Neural crest cell (in vitro differentiated cells): ENCODE measurements around the gene NTM. TPM values are rescaled to one million over a fixed set of nuclear protein-coding genes. Genes with fewer than 3 reads are reported as not detected.
"Not testable (repeated sequence)": the region's sequence is repeated elsewhere in the genome, so short reads cannot be mapped to it uniquely, and the experiment has no call there.

Experiments used
- DNase-seq: peaks from one replicate; pipeline ENCODE4 v3.0.0; 2021; ENCODE audit warnings: low read depth, mixed read lengths, low spot score
- H3K27ac Mint-ChIP-seq: one replicate; pipeline ENCODE4 v1.8.0; 2021; ENCODE audit warnings: mild to moderate bottlenecking, mixed read lengths; ENCODE audit not compliant: unreplicated experiment
- H3K27me3 Mint-ChIP-seq: 2 replicates; pipeline ENCODE4 v1.8.0; 2021; ENCODE audit warnings: low read depth, mild to moderate bottlenecking, mixed read lengths
- H3K36me3 Mint-ChIP-seq: 2 replicates; pipeline ENCODE4 v1.8.0; 2021; ENCODE audit warnings: low read depth, mild to moderate bottlenecking, mixed read lengths
- H3K4me1 Mint-ChIP-seq: 2 replicates; pipeline ENCODE4 v1.8.0; 2021; ENCODE audit warnings: mixed read lengths
- H3K4me3 Mint-ChIP-seq: one replicate; pipeline ENCODE4 v1.8.0; 2021; ENCODE audit warnings: mild to moderate bottlenecking, mixed read lengths
- H3K9me3 Mint-ChIP-seq: 2 replicates; pipeline ENCODE4 v1.8.0; 2021; ENCODE audit warnings: mixed read lengths
- total RNA-seq: library from RNA; stranded (reverse); gene quantifications from 2 replicates; pipeline ENCODE4 v1.2.1, GENCODE V29; 2021
- TF ChIP-seq, protein P1 (sequence below): fragments of 200-600 bp; sonication (generic); conservative IDR thresholded peaks from 2 replicates; pipeline ENCODE4 v1.5.0; 2021; ENCODE audit warnings: antibody characterized with exemption, mild to moderate bottlenecking

Gene NTM
- total RNA-seq, 1 donor from 2014 or later, result 11.3 TPM

DNA sequence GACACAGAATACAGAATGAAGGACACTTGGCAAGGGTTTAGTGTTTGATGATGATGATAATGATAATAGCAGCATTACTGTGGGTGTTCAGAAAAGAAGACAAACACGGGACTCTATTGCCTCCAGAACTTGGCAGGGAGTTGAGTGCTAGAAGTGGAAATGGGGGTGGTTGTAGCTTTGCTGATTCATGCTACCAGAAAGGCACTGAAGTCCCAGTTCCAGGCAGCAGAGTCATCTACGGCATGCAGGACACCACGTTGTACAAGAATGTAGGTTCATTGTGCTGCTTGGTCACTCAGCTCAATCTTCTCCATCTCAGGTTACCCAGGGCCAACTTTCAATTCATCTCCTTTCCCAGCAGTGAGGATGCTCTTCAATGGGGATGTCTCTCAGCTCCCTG, 115.7 kb downstream of the NTM start:
- no peaks in the 10 kb centered on the region for H3K9me3 Mint-ChIP-seq
- no peak overlapping the region for H3K4me3 Mint-ChIP-seq
- TF ChIP-seq, protein P1, sequence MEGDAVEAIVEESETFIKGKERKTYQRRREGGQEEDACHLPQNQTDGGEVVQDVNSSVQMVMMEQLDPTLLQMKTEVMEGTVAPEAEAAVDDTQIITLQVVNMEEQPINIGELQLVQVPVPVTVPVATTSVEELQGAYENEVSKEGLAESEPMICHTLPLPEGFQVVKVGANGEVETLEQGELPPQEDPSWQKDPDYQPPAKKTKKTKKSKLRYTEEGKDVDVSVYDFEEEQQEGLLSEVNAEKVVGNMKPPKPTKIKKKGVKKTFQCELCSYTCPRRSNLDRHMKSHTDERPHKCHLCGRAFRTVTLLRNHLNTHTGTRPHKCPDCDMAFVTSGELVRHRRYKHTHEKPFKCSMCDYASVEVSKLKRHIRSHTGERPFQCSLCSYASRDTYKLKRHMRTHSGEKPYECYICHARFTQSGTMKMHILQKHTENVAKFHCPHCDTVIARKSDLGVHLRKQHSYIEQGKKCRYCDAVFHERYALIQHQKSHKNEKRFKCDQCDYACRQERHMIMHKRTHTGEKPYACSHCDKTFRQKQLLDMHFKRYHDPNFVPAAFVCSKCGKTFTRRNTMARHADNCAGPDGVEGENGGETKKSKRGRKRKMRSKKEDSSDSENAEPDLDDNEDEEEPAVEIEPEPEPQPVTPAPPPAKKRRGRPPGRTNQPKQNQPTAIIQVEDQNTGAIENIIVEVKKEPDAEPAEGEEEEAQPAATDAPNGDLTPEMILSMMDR, result no peak
- peaks cover 25% of the 10 kb centered on the region for H3K4me1 Mint-ChIP-seq
- no peaks in the 10 kb centered on the region for H3K36me3 Mint-ChIP-seq
- H3K27ac Mint-ChIP-seq, result no peak overlapping the region
- DNase-seq, result no peak
- H3K27me3 Mint-ChIP-seq, result peaks cover 3% of the 10 kb centered on the region

DNA sequence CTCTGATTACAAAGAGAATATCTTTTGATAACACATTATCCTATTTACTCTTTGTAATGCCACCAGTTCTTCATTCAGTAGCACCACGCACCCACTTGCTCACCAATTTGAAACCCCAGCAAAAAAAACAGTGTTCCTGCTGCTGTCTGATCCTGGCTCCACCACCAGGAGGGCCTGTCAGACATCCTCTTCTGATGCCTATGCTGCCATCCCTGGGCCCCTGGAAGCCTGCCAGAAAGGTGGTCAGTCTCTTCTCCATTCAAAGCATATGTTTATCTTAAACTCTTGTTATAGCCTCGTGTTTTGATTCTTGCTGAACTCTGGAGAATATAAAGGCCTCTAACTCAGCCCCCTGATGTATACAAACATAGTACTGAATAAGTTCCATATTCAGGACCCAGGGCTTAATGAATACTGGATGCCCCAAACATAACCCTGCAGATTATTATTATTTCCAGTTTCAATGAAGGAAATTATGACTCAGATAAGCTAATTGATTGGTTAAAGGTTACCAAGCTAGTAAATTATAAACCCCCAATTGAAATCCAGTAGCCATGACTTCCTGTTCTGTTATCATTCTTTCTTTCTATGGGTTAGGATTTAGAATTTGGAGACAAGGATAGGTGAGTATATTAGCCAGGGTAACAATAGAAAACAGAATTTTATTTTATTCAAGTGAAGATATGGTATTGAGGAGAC, 116.7 kb downstream of the NTM start:
- DNase-seq, result no peak
- TF ChIP-seq, protein P1, result no peak
- Mint-ChIP-seq H3K27me3 (peaks cover 3% of the 10 kb centered on the region), H3K4me3 (no peak overlapping the region), H3K27ac (no peak overlapping the region), H3K4me1 (peaks cover 25% of the 10 kb centered on the region), H3K36me3 (no peaks in the 10 kb centered on the region), H3K9me3 (no peaks in the 10 kb centered on the region)

DNA sequence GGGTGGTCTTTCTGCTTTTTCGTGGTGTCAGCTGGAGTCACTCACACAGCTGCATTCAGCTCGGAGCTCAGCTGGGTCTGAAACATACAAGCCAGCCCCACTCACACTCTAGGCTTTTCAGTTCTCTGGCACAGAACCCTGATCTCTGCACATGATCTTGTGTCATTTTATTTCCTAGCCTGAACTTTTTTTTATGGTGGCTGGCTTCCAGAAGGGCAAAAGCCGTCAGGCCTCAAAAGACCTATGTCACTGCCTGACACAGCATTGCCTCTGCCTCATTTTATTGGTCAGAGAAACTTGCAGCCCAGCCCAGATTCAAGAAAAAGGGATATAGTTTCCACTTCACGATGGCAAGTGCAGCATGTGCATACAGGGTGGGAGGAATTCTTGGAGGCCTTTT, 117.8 kb downstream of the NTM start:
- Mint-ChIP-seq H3K9me3 (no peaks in the 10 kb centered on the region), H3K4me1 (peaks cover 14% of the 10 kb centered on the region), H3K4me3 (no peak overlapping the region), H3K36me3 (no peaks in the 10 kb centered on the region), H3K27ac (no peak overlapping the region), H3K27me3 (no peaks in the 10 kb centered on the region)
- TF ChIP-seq, protein P1, result no peak
- DNase-seq, result no peak

DNA sequence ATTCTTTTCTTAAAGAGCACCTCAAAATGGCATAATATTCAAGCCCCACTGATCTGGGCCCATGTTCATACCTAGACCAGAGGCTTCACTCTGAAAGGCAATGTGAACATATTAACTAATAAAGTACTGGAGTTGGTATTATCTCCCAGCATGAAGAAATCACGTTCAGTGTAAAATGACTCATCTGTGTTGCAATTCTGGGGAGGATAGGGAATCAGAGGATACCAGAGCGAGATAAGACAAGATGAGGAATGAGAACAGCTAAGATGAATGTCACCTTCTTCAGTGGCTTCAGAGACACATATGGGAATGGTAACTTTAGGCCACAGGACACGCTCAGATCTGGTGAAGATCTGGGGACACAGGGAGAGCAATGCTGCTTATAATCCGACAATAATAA, 121.1 kb downstream of the NTM start:
- Mint-ChIP-seq H3K36me3 (no peaks in the 10 kb centered on the region), H3K27ac (no peak overlapping the region), H3K4me3 (no peak overlapping the region), H3K4me1 (peaks cover 4% of the 10 kb centered on the region), H3K9me3 (no peaks in the 10 kb centered on the region), H3K27me3 (no peaks in the 10 kb centered on the region)
- DNase-seq, result no peak
- TF ChIP-seq, protein P1, result no peak

DNA sequence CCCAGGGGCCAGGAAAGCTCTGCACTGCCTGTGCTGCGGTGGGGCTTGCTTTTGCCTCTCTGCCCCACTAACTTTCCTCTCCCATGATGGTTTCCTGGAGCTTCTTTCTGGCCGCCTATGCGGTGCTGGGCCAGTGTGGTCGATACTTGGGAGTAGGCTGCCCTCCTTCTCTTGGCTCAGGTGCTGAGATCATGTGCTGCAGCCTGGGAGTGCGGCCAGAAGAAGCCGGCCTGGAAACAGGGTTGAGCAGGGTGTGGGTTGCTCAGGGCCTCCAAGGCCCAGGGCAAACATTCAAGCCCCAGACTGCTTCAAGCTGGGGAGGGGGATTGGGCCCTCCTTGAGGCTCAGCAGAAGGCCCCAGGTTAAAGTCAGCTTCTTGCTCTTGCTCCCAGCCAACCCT, 125.0 kb downstream of the NTM start:
- Mint-ChIP-seq H3K4me3 (no peak overlapping the region), H3K36me3 (no peaks in the 10 kb centered on the region), H3K27me3 (no peaks in the 10 kb centered on the region), H3K4me1 (no peaks in the 10 kb centered on the region), H3K9me3 (no peaks in the 10 kb centered on the region), H3K27ac (no peak overlapping the region)
- TF ChIP-seq, protein P1, result no peak
- DNase-seq, result no peak

DNA sequence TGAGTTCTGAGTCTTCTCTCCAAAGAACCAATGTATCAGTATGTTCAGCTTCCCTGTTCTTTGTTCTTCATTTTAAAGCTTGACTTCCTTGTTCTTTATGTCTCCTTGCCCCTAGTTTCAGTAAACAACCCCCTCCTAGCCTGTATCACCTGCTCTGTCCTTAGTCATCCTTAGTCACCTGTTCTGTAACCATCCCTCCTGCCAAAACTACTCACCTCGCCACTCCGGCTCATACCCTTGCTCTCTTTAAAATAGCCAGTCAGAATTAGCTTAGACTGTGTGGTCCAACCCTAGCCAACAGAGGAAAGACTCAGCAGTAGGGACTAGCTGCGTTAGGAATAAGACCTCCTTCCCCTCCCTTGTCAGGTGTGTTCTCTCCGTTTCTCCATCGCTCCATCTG, 127.3 kb downstream of the NTM start:
- not testable (repeated sequence) for H3K4me3 Mint-ChIP-seq, H3K36me3 Mint-ChIP-seq, H3K27me3 Mint-ChIP-seq, H3K4me1 Mint-ChIP-seq, H3K9me3 Mint-ChIP-seq, DNase-seq, H3K27ac Mint-ChIP-seq
